Stimulated activated effector memory CD8-positive, alpha-beta T cell treated with anti-CD3 and anti-CD28 coated beads, Interleukin-12 subunit alpha, Interleukin-12 subunit beta, amount 100 ng/mL, for 72 hours (primary cell): ENCODE measurements around the gene MACROD2.
A peak's percentile ranks its signal among the peaks of the same experiment; 100 is the strongest.
"Not testable (repeated sequence)": the region's sequence is repeated elsewhere in the genome, so short reads cannot be mapped to it uniquely, and the experiment has no call there.

ENCODE experiments used
- ATAC-seq: fragments of 150-1000 bp; cut with Tn5 transposase; 2 replicates; pipeline ENCODE4 v1.10.0; 2021
- DNase-seq, 2 donors: peaks; one replicate each; pipeline ENCODE4 v3.0.0; 2021 to 2022; ENCODE audit warnings: low spot score in 2 of 2
- H3K27ac Mint-ChIP-seq: one replicate; pipeline ENCODE4 v1.8.0; 2022; ENCODE audit warnings: mild to moderate bottlenecking, mixed read lengths
- H3K36me3 Mint-ChIP-seq: one replicate; pipeline ENCODE4 v1.8.0; 2022; ENCODE audit warnings: mild to moderate bottlenecking, mixed read lengths
- H3K4me1 Mint-ChIP-seq: one replicate; pipeline ENCODE4 v1.8.0; 2022; ENCODE audit warnings: mixed read lengths
- H3K4me3 Mint-ChIP-seq: one replicate; pipeline ENCODE4 v1.8.0; 2022; ENCODE audit warnings: mild to moderate bottlenecking, mixed read lengths
- H3K9me3 Mint-ChIP-seq: one replicate; pipeline ENCODE4 v1.8.0; 2022; ENCODE audit warnings: mixed read lengths

The MACROD2 gene

GRCh38 chr20:14916360-14916920, 921.1 kb downstream of the MACROD2 start:
- DNase-seq (no peak), ATAC-seq (no peak)
- H3K4me1 Mint-ChIP-seq = no peaks in the 10 kb centered on the region
- no peak overlapping the region for H3K27ac Mint-ChIP-seq
- no peak overlapping the region for H3K4me3 Mint-ChIP-seq
- H3K9me3 Mint-ChIP-seq = peaks cover 8% of the 10 kb centered on the region
- H3K36me3 Mint-ChIP-seq = no peaks in the 10 kb centered on the region

GRCh38 chr20:14918281-14918680, 923.0 kb downstream of the MACROD2 start:
- ATAC-seq = no peak
- H3K4me3 Mint-ChIP-seq = no peak overlapping the region
- H3K36me3 Mint-ChIP-seq = no peaks in the 10 kb centered on the region
- peaks cover 5% of the 10 kb centered on the region for H3K9me3 Mint-ChIP-seq
- no peak overlapping the region for H3K27ac Mint-ChIP-seq
- no peaks in the 10 kb centered on the region for H3K4me1 Mint-ChIP-seq
- no peak for DNase-seq

DNA sequence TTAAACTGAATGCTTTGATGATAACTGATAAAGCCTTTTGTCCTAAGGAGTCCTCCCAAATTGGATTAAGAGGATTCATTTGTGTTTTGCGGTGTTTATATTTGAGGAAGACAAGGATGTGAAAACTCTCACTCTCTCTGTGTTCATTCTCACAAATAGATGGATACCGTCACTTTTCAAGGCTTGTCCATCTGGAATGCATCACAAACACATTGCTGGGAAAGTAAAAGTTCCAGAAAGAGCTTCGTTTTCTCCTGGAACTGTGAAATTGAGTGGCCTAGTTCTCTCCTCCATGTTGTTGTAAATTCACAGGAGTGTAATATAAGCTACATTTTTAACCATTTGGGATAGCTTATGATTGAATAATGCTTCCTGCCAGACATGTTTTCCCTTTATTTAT, 923.7 kb downstream of the MACROD2 start:
- DNase-seq = no peak
- H3K4me1 Mint-ChIP-seq = no peaks in the 10 kb centered on the region
- peaks cover 5% of the 10 kb centered on the region for H3K9me3 Mint-ChIP-seq
- H3K4me3 Mint-ChIP-seq = no peak overlapping the region
- no peak for ATAC-seq
- H3K27ac Mint-ChIP-seq = no peak overlapping the region
- H3K36me3 Mint-ChIP-seq = no peaks in the 10 kb centered on the region

DNA sequence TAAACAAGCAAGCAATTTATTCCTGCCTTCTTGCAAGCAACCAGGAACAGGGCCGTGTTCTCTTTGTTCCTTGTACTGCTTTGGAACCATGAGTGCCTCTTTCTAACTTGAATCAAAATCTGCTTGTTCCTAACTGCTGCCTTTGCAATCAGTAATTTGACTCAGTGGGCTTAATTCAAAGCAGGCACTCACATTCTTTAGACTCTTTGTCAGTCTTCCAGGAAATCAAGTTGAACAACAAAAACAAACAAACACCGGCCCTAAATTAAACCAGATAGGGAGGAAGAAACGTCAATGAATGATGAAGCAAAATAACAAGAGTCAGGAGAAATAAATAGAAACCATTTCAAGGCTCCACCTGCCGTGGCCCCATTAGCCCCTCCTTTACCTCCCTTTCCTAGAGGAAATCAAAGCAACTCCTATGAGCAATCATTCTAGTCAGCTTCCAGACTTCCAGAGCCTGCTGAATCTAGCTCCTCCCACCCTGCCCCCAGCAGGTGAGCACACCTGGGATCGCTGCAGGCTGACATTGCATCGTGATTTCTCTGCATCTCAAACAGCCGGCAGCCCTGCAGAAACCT, 924.3 kb downstream of the MACROD2 start:
- no peak for DNase-seq
- no peak overlapping the region for H3K4me3 Mint-ChIP-seq
- no peaks in the 10 kb centered on the region for H3K4me1 Mint-ChIP-seq
- no peak overlapping the region for H3K27ac Mint-ChIP-seq
- no peaks in the 10 kb centered on the region for H3K36me3 Mint-ChIP-seq
- peaks cover 5% of the 10 kb centered on the region for H3K9me3 Mint-ChIP-seq
- no peak for ATAC-seq

DNA sequence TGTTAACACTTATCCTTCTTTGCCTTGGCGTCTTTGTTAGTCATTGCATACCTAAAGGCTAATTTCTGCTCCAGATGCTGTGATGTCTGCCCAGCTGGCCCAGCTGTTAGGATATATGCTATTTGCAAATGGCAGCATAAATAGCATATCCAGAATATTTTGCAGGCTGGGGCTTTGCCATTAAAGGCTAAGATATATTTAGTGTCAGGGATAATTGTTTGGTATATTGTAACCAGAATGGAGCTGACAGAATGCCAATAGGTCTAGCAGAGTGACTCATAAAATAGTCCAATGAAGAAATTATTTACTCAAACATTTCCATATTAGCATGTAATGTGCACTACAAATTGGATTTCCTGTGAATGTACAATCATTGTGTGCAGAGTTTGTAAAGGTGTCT, 926.2 kb downstream of the MACROD2 start:
- no peak overlapping the region for H3K27ac Mint-ChIP-seq
- peaks cover 7% of the 10 kb centered on the region for H3K9me3 Mint-ChIP-seq
- H3K36me3 Mint-ChIP-seq = no peaks in the 10 kb centered on the region
- ATAC-seq = no peak
- DNase-seq = no peak
- no peak overlapping the region for H3K4me3 Mint-ChIP-seq
- no peaks in the 10 kb centered on the region for H3K4me1 Mint-ChIP-seq

GRCh38 chr20:14922503-14923267, 927.4 kb downstream of the MACROD2 start:
- Mint-ChIP-seq H3K36me3 (no peaks in the 10 kb centered on the region), H3K4me3 (no peak overlapping the region), H3K9me3 (peaks cover 3% of the 10 kb centered on the region), H3K4me1 (no peaks in the 10 kb centered on the region), H3K27ac (no peak overlapping the region)
- ATAC-seq (no peak), DNase-seq (no peak)

- Mint-ChIP-seq H3K9me3 (peaks cover 6% of the 10 kb centered on the region), H3K4me1 (no peaks in the 10 kb centered on the region), H3K36me3 (no peaks in the 10 kb centered on the region), H3K27ac (no peak overlapping the region), H3K4me3 (no peak overlapping the region)
- no peak for DNase-seq
- no peak for ATAC-seq
Measured at GRCh38 chr20:14924433-14924832, 929.1 kb downstream of the MACROD2 start.

GRCh38 chr20:14925300-14925699, 930.0 kb downstream of the MACROD2 start:
- Mint-ChIP-seq H3K36me3 (no peaks in the 10 kb centered on the region), H3K9me3 (peaks cover 6% of the 10 kb centered on the region), H3K27ac (no peak overlapping the region), H3K4me3 (no peak overlapping the region), H3K4me1 (no peaks in the 10 kb centered on the region)
- DNase-seq (no peak), ATAC-seq (no peak)

DNA sequence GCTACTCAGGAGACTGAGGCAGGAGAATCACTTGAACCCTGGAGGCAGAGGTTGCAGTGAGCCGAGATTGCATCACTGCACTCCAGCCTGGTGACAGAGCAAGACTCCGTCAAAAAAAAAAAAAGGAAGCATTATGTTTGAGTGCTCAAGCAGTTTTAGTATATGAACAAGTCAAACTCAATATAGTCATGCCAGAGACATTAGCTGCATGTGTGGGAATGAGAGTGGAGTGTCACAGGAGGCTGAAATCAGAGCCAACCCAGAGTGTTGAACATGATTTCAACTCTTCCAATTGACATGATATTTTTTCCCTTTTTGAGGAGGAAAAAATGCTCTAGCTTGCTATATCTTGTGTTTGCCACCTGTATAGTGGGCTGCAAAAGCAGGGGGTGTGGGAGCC, 931.1 kb downstream of the MACROD2 start:
- H3K36me3 Mint-ChIP-seq, H3K9me3 Mint-ChIP-seq, H3K27ac Mint-ChIP-seq, ATAC-seq, DNase-seq, H3K4me3 Mint-ChIP-seq, H3K4me1 Mint-ChIP-seq: not testable (repeated sequence)

DNA sequence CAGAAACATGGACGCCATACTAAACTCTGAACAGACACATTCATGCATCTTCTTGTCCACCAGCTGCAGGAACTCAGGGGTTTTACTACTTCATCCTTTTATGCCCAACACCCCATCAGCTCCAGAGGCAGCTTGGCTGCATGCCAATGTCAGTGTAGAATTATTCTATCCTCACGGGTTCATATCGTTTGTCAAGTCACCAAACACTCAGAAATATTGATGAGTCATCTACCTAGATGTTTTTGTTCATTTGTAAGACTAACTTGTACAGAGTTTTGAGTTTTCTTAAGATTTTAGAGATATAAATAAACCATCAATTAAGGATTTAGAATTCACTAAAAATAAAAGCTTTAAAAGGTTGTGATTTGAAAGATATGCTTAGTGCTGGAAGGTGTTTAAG, 932.8 kb downstream of the MACROD2 start:
- ATAC-seq (no peak), DNase-seq (no peak)
- Mint-ChIP-seq H3K36me3 (no peaks in the 10 kb centered on the region), H3K9me3 (peaks cover 9% of the 10 kb centered on the region), H3K4me1 (no peaks in the 10 kb centered on the region), H3K27ac (no peak overlapping the region), H3K4me3 (no peak overlapping the region)

DNA sequence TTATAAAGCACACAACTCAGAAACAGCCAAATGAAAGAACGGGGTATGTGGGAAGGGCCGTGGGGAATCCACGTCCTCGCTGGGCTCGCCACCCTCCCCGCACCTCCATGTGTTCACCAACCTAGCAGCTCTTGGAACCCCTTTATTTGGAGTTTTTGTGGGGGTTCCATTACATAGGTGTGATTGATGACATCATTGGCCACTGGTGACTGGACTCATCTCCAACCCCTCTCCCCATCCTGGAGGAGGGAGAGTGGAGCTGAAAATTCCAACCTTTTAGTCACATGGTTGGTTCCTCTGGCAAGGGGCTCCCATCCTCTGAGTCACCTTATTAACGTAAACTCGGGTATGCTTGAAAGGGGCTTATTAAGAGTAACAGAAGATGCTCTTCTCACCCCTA, 934.1 kb downstream of the MACROD2 start:
- H3K9me3 Mint-ChIP-seq = peaks cover 9% of the 10 kb centered on the region
- no peak overlapping the region for H3K4me3 Mint-ChIP-seq
- DNase-seq (no peak), ATAC-seq (no peak)
- H3K4me1 Mint-ChIP-seq = no peaks in the 10 kb centered on the region
- no peaks in the 10 kb centered on the region for H3K36me3 Mint-ChIP-seq
- no peak overlapping the region for H3K27ac Mint-ChIP-seq

GRCh38 chr20:14932040-14932439, 936.7 kb downstream of the MACROD2 start:
- no peak for DNase-seq
- Mint-ChIP-seq H3K9me3 (peaks cover 15% of the 10 kb centered on the region), H3K27ac (no peak overlapping the region), H3K4me3 (no peak overlapping the region), H3K4me1 (no peaks in the 10 kb centered on the region), H3K36me3 (no peaks in the 10 kb centered on the region)
- ATAC-seq = no peak

DNA sequence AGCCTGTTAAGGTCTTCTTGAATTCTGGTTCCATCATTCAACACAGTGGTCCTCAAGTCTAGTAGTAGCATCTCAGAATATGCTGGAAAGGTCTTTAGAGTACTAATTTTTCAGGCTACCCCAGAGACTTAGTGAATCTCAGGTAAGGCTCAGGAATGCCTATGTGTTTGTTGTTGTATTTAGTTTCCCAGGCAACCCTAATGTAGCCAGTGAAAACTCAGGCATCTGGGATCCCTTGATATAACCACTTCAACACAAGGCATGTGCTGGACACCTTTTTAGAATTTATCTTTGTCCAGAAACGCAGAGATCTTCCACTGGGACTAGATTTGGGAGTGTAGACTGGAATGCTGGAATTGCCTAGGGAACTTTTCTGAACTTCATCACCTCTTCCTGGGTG, 940.0 kb downstream of the MACROD2 start:
- DNase-seq = no peak
- no peak overlapping the region for H3K4me3 Mint-ChIP-seq
- H3K9me3 Mint-ChIP-seq = peaks cover 14% of the 10 kb centered on the region
- H3K4me1 Mint-ChIP-seq = no peaks in the 10 kb centered on the region
- H3K36me3 Mint-ChIP-seq = no peaks in the 10 kb centered on the region
- no peak overlapping the region for H3K27ac Mint-ChIP-seq
- ATAC-seq = no peak

- H3K9me3 Mint-ChIP-seq = peaks cover 24% of the 10 kb centered on the region
- H3K4me3 Mint-ChIP-seq = no peak overlapping the region
- H3K4me1 Mint-ChIP-seq = no peaks in the 10 kb centered on the region
- DNase-seq (no peak), ATAC-seq (peak; percentile 26)
- H3K27ac Mint-ChIP-seq = no peak overlapping the region
- no peaks in the 10 kb centered on the region for H3K36me3 Mint-ChIP-seq
Measured at GRCh38 chr20:14937021-14937420, 941.7 kb downstream of the MACROD2 start.

DNA sequence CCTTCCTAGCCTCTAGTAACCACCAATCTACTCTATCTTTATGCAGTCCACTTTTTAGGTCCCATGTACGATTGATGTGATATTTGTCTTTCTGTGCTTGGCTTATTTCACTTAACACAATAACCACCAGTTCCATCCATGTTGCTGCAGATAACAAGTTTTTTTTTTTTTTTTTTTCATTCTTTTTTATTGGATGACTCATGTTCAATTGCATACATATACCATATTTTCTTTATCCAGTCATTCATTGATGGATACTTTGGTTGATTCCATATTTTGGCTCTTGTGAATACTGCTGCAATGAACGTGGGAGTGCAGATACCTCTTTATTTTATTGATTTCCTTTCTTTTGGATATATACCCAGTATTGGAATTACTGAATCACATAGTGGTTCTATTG, 942.5 kb downstream of the MACROD2 start:
- H3K36me3 Mint-ChIP-seq = no peaks in the 10 kb centered on the region
- ATAC-seq (no peak), DNase-seq (no peak)
- peaks cover 26% of the 10 kb centered on the region for H3K9me3 Mint-ChIP-seq
- H3K27ac Mint-ChIP-seq = no peak overlapping the region
- H3K4me3 Mint-ChIP-seq = no peak overlapping the region
- H3K4me1 Mint-ChIP-seq = no peaks in the 10 kb centered on the region

- Mint-ChIP-seq H3K36me3 (no peaks in the 10 kb centered on the region), H3K9me3 (peaks cover 7% of the 10 kb centered on the region), H3K4me1 (no peaks in the 10 kb centered on the region), H3K27ac (no peak overlapping the region), H3K4me3 (no peak overlapping the region)
- no peak for ATAC-seq
- no peak for DNase-seq
Measured at GRCh38 chr20:14947536-14947935, 952.2 kb downstream of the MACROD2 start.
